H1 (cell line): Measurements from ENCODE around the gene NUB1. TPM values are rescaled to one million over a fixed set of nuclear protein-coding genes. Genes with fewer than 3 reads are reported as not detected.

Experiments
- CTCF ChIA-PET: fragments of 300-600 bp; sonication (Branson Sonifier 250); formaldehyde crosslinking; loops from one replicate; lab custom pipeline; 2021; ENCODE audit not compliant: partially characterized antibody; lab: Charles Lee
- POLR2A ChIA-PET: fragments of 300-600 bp; sonication (Branson Sonifier 250); formaldehyde crosslinking; loops from one replicate; lab custom pipeline; 2021; ENCODE audit warnings: inconsistent platforms; ENCODE audit not compliant: partially characterized antibody; lab: Charles Lee
- DNase-seq, 2 experiments: peaks; one replicate each; pipeline versions ENCODE4 v3.0.0 to v3.0.0-alpha.2; 2010 to 2022; ENCODE audit warnings: low spot score in 2 of 2, low read depth in 1 of 2, mixed read lengths in 1 of 2
- FAIRE-seq: peaks from 2 replicates; lab custom pipeline; 2011; peaks lifted over from hg19 to GRCh38; lab: Jason Lieb, UNC
- H2AFZ ChIP-seq: 2 replicates; pipeline ENCODE4 v1.8.1; 2012; ENCODE audit warnings: low read length, inconsistent platforms
- H2AK5ac ChIP-seq: 2 replicates; pipeline ENCODE4 v1.6.1; 2013; ENCODE audit warnings: low read depth, low read length
- H2BK120ac ChIP-seq: replicated peaks from 2 replicates; pipeline ENCODE3; 2013; ENCODE audit warnings: low read depth, low read length, inconsistent platforms
- H2BK12ac ChIP-seq: 2 replicates; pipeline ENCODE4 v1.6.1; 2013; ENCODE audit warnings: low read depth, low read length
- H2BK15ac ChIP-seq: 2 replicates; pipeline ENCODE4 v1.6.1; 2013; ENCODE audit warnings: low read length
- H2BK20ac ChIP-seq: 2 replicates; pipeline ENCODE4 v1.6.1; 2013; ENCODE audit warnings: low read length
- H2BK5ac ChIP-seq: 2 replicates; pipeline ENCODE4 v1.6.1; 2013; ENCODE audit warnings: low read depth, low read length
- H3K14ac ChIP-seq: 2 replicates; pipeline ENCODE4 v1.6.1; 2013; ENCODE audit warnings: inconsistent platforms; ENCODE audit not compliant: insufficient read length
- H3K18ac ChIP-seq: 2 replicates; pipeline ENCODE4 v1.6.1; 2013; ENCODE audit warnings: low read length; ENCODE audit errors: extremely low read depth
- H3K23ac ChIP-seq: 2 replicates; pipeline ENCODE4 v1.6.1; 2013; ENCODE audit warnings: inconsistent platforms; ENCODE audit not compliant: insufficient read length
- H3K23me2 ChIP-seq: 2 replicates; pipeline ENCODE4 v1.6.1; 2013; ENCODE audit warnings: low read depth, low read length
- H3K27ac ChIP-seq: 2 replicates; pipeline ENCODE4 v1.6.1; 2011; ENCODE audit warnings: low read depth, low read length, inconsistent platforms
- H3K27me3 ChIP-seq, 4 experiments: replicated peaks in 1 of 4; 1 replicate in 1 of 4; 2 replicates in 3 of 4; pipeline versions ENCODE4 v1.6.1 to v1.8.1; 2011 to 2013; ENCODE audit warnings: low read length in 3 of 4, mild to moderate bottlenecking in 3 of 4, inconsistent platforms in 2 of 4, mixed read lengths in 2 of 4, moderate library complexity in 1 of 4; ENCODE audit not compliant: control insufficient read depth in 3 of 4, insufficient read depth in 3 of 4; ENCODE audit errors: extremely low read depth in 1 of 4
- H3K36me3 ChIP-seq, 4 experiments: 2 replicates each; pipeline versions ENCODE4 v1.6.1 to v1.8.1; 2011 to 2013; ENCODE audit warnings: mild to moderate bottlenecking in 4 of 4, low read length in 3 of 4, moderate library complexity in 2 of 4, control low read depth in 1 of 4, inconsistent platforms in 1 of 4; ENCODE audit not compliant: insufficient read depth in 4 of 4, control insufficient read depth in 2 of 4
- H3K4ac ChIP-seq: replicated peaks from 2 replicates; pipeline ENCODE3; 2013; ENCODE audit warnings: low read length, low read depth, mixed read lengths, inconsistent platforms; ENCODE audit not compliant: insufficient read length
- H3K4me1 ChIP-seq, 4 experiments: replicated peaks in 1 of 4; 1 replicate in 1 of 4; 2 replicates in 3 of 4; pipeline versions ENCODE4 v1.6.1 to v1.8.1; 2011 to 2013; ENCODE audit warnings: low read length in 3 of 4, inconsistent platforms in 2 of 4, mixed read lengths in 1 of 4; ENCODE audit not compliant: insufficient read depth in 4 of 4, control insufficient read depth in 3 of 4
- H3K4me2 ChIP-seq, 2 experiments: 2 replicates each; pipeline versions ENCODE4 v1.6.1 to v1.8.1; 2011 to 2013; ENCODE audit warnings: low read depth in 2 of 2, low read length in 2 of 2, control low read depth in 1 of 2, inconsistent platforms in 1 of 2, mild to moderate bottlenecking in 1 of 2; ENCODE audit not compliant: insufficient read depth in 1 of 2
- H3K4me3 ChIP-seq, 4 experiments: fragments of 200-600, 300-600 bp in 1 of 4; sonication (generic), shearing (Covaris generic), sonication (Bioruptor Twin) in 1 of 4; 2 replicates each; pipeline versions ENCODE4 v1.5.1 to v1.8.1; 2011 to 2016; ENCODE audit warnings: low read length in 4 of 4, low read depth in 3 of 4, control low read depth in 2 of 4, inconsistent platforms in 2 of 4, mild to moderate bottlenecking in 2 of 4, mixed read lengths in 1 of 4, moderate library complexity in 1 of 4; ENCODE audit not compliant: insufficient read depth in 2 of 4; ENCODE audit errors: extremely low read depth in 1 of 4
- H3K56ac ChIP-seq: replicated peaks from 2 replicates; pipeline ENCODE3; 2013; ENCODE audit warnings: low read depth, mild to moderate bottlenecking, mixed read lengths, low read length, inconsistent platforms; ENCODE audit not compliant: insufficient read length
- H3K79me1 ChIP-seq: 2 replicates; pipeline ENCODE4 v1.6.1; 2013; ENCODE audit warnings: low read depth, low read length, control low read depth
- H3K79me2 ChIP-seq, 2 experiments: 2 replicates each; pipeline versions ENCODE4 v1.6.1 to v1.8.1; 2012 to 2013; ENCODE audit warnings: low read length in 2 of 2, mild to moderate bottlenecking in 2 of 2, inconsistent platforms in 1 of 2; ENCODE audit not compliant: insufficient read depth in 2 of 2, control insufficient read depth in 1 of 2
- H3K9ac ChIP-seq, 4 experiments: replicated peaks in 1 of 4; 1 replicate in 1 of 4; 2 replicates in 3 of 4; pipeline versions ENCODE4 v1.6.1 to v1.8.1; 2011 to 2013; ENCODE audit warnings: low read depth in 3 of 4, low read length in 3 of 4, control low read depth in 2 of 4, mild to moderate bottlenecking in 2 of 4, moderate library complexity in 2 of 4, inconsistent platforms in 1 of 4; ENCODE audit errors: extremely low read depth in 1 of 4
- H3K9me3 ChIP-seq, 2 experiments: 2 replicates each; pipeline versions ENCODE4 v1.6.1 to v1.8.1; 2012 to 2013; ENCODE audit warnings: mild to moderate bottlenecking in 2 of 2, moderate library complexity in 2 of 2, control low read depth in 1 of 2, inconsistent platforms in 1 of 2, low read depth in 1 of 2, low read length in 1 of 2, mixed read lengths in 1 of 2; ENCODE audit not compliant: insufficient read depth in 2 of 2
- H4K20me1 ChIP-seq, 2 experiments: replicated peaks in 1 of 2; 2 replicates each; pipeline versions ENCODE3 to v1.8.1; 2011 to 2013; ENCODE audit warnings: inconsistent platforms in 2 of 2, low read length in 2 of 2, mild to moderate bottlenecking in 1 of 2; ENCODE audit not compliant: insufficient read depth in 2 of 2, control insufficient read depth in 1 of 2
- H4K5ac ChIP-seq: 2 replicates; pipeline ENCODE4 v1.6.1; 2013; ENCODE audit warnings: low read length, low read depth, mixed read lengths, inconsistent platforms; ENCODE audit not compliant: insufficient read length
- H4K8ac ChIP-seq: 2 replicates; pipeline ENCODE4 v1.8.0; 2013; ENCODE audit warnings: mild to moderate bottlenecking, moderate library complexity, low read length, inconsistent platforms; ENCODE audit not compliant: insufficient read depth; ENCODE audit errors: extremely low read depth
- H4K91ac ChIP-seq: replicated peaks from 2 replicates; pipeline ENCODE3; 2013; ENCODE audit warnings: low read length, mixed read lengths, inconsistent platforms; ENCODE audit not compliant: insufficient read length
- WGBS, 2 experiments: shearing (Covaris generic) in 1 of 2; methylation state at CpG; one replicate each; pipeline versions ENCODE4 v1.1.6 to v1.1.7; 2013 to 2015; ENCODE audit warnings: low lambda C conversion rate in 2 of 2, mixed read lengths in 2 of 2, inconsistent platforms in 1 of 2, low coverage in 1 of 2, missing lambda C conversion rate in 1 of 2; ENCODE audit not compliant: insufficient replicate concordance in 2 of 2, insufficient coverage in 1 of 2, insufficient read length in 1 of 2; ENCODE audit errors: extremely low coverage in 1 of 2, missing lambda C conversion rate in 1 of 2; 5-methylcytosine and 5-hydroxymethylcytosine counted together
- polyA plus RNA-seq, 7 experiments: library from polyadenylated mRNA; depleted of rRNA in 3 of 7; stranded (reverse) in 5 of 7; unstranded in 2 of 7; fragments of >200 nt in 5 of 7; fragments of 200-250 nt in 2 of 7; gene quantifications; 1 replicate in 5 of 7; 2 replicates in 1 of 7; 4 replicates in 1 of 7; pipeline versions ENCODE4 v1.2.1 to v1.2.3, GENCODE V29; 2011 to 2013; ENCODE audit warnings: missing spikeins in 2 of 7, mixed read lengths in 2 of 7
- total RNA-seq: library from RNA; stranded (reverse); fragmentation: NEBNext Ultra II Directional; extraction: Animal tissue kit (Norgen Biotek cat#: 25700); gene quantifications from 2 replicates; pipeline ENCODE4 v1.2.1, GENCODE V29; 2021

The NUB1 gene
- total and polyA plus RNA-seq, 2 of the 8 experiments (the other 6 are each of a cell fraction or from before 2014, with no cell fraction given), result 22.1 to 43.5 TPM

GRCh38 chr7:151366880-151367222 is 25.2 kb downstream of the NUB1 start:
- no peak overlapping the region for H3K9ac ChIP-seq
- H2BK5ac ChIP-seq, result no peak overlapping the region
- no peaks in the 10 kb centered on the region for H3K79me2 ChIP-seq
- ChIA-PET CTCF (interaction anchor here (0.8 to 16.9 kb wide), 8 partner anchors 11 to 393 kb away, joined by 3 to 185 read pairs (median 5); partner anchors contain the start of gene CRYGN), POLR2A (interaction anchor here (0.9 to 1.3 kb wide), 3 partner anchors 10 to 85 kb away, joined by 3 to 4 read pairs (median 4); no protein-coding TSS in a partner anchor)
- no peaks in the 10 kb centered on the region for H3K9me3 ChIP-seq
- H3K4me2 ChIP-seq, result no peak overlapping the region
- no peaks in the 10 kb centered on the region for H3K79me1 ChIP-seq
- no peak for FAIRE-seq
- no peaks in the 10 kb centered on the region for H3K23me2 ChIP-seq
- H2AK5ac ChIP-seq, result no peak overlapping the region
- no peak overlapping the region for H2AFZ ChIP-seq
- H3K23ac ChIP-seq, result no peak overlapping the region
- no peaks in the 10 kb centered on the region; a peak in 1 of 7 replicates for H3K27me3 ChIP-seq
- no peak overlapping the region for H3K4me3 ChIP-seq
- WGBS, 2 experiments, result 81% methylated on average over 5 of the region's 5 CpGs; no CpG with 5 or more reads in 1 of the 2 experiments
- H4K91ac ChIP-seq, result no peak overlapping the region
- H3K18ac ChIP-seq, result no peak overlapping the region
- H2BK20ac ChIP-seq, result no peak overlapping the region
- H3K36me3 ChIP-seq, result peaks cover 0 to 9% (median under 1%) of the 10 kb centered on the region in 4 experiments; a peak in 3 of 8 replicates
- H4K5ac ChIP-seq, result no peak overlapping the region
- H4K8ac ChIP-seq, result no peak overlapping the region
- H2BK120ac ChIP-seq, result no peak overlapping the region
- peak in 1 of 2 experiments; percentile 11 for DNase-seq
- no peak overlapping the region for H3K14ac ChIP-seq
- no peak overlapping the region for H2BK12ac ChIP-seq
- H2BK15ac ChIP-seq, result no peak overlapping the region
- no peak overlapping the region for H3K56ac ChIP-seq
- H3K27ac ChIP-seq, result no peak overlapping the region
- H4K20me1 ChIP-seq, result no peaks in the 10 kb centered on the region
- H3K4ac ChIP-seq, result no peak overlapping the region
- H3K4me1 ChIP-seq, result no peaks in the 10 kb centered on the region; a peak in 1 of 7 replicates
